AG09309 (cell line): Measurements from ENCODE around the gene HNRNPUL1.
A peak's percentile ranks its signal among the peaks of the same experiment; 100 is the strongest.

Experiments
- DNase-seq: peaks from one replicate; pipeline ENCODE4 v3.0.0-alpha.2; 2010; ENCODE audit warnings: low read depth
- H3K4me3 ChIP-seq: 2 replicates; pipeline ENCODE4 v1.5.1; 2011; ENCODE audit warnings: mild to moderate bottlenecking, low read depth, low read length, moderate library complexity; ENCODE audit not compliant: control insufficient read depth
- CTCF ChIP-seq: IDR thresholded peaks from 2 replicates; pipeline ENCODE4 v1.5.1; 2011; ENCODE audit warnings: mild to moderate bottlenecking, low read depth, low read length, inconsistent platforms; ENCODE audit not compliant: insufficient read depth, control insufficient read depth; ENCODE audit errors: missing control alignments

Gene HNRNPUL1

GRCh38 chr19:41221514-41222205 lies 42.5 kb upstream of the HNRNPUL1 start:
- TF ChIP-seq CTCF, result no peak
- DNase-seq, result no peak
- peak overlapping the region; percentile 69 for H3K4me3 ChIP-seq

- no peak overlapping the region for H3K4me3 ChIP-seq
- no peak for DNase-seq
- TF ChIP-seq CTCF, result no peak
Observed at GRCh38 chr19:41222240-41222639, 41.9 kb upstream of the HNRNPUL1 start.

- H3K4me3 ChIP-seq, result peak overlapping the region; percentile 27
Observed at GRCh38 chr19:41223431-41224234, 40.5 kb upstream of the HNRNPUL1 start.

GRCh38 chr19:41224632-41225031 lies 39.5 kb upstream of the HNRNPUL1 start:
- no peak overlapping the region for H3K4me3 ChIP-seq
- no peak for DNase-seq
- TF ChIP-seq CTCF, result no peak

More at GRCh38 chr19:41223431-41224234, 40.5 kb upstream of the HNRNPUL1 start:
- TF ChIP-seq CTCF, result no peak
- peak; percentile 58 for DNase-seq

GRCh38 chr19:41225238-41226052 lies 38.7 kb upstream of the HNRNPUL1 start:
- no peak for TF ChIP-seq CTCF
- H3K4me3 ChIP-seq, result peak overlapping the region; percentile 28
- peak; percentile 99 for DNase-seq
